ENCODE measurements around the gene ZBTB43. TPM values are rescaled to one million over a fixed set of nuclear protein-coding genes. Genes with fewer than 3 reads are reported as not detected.

Gene ZBTB43
- total RNA-seq, 1 donor, result 18.1 TPM

DNA sequence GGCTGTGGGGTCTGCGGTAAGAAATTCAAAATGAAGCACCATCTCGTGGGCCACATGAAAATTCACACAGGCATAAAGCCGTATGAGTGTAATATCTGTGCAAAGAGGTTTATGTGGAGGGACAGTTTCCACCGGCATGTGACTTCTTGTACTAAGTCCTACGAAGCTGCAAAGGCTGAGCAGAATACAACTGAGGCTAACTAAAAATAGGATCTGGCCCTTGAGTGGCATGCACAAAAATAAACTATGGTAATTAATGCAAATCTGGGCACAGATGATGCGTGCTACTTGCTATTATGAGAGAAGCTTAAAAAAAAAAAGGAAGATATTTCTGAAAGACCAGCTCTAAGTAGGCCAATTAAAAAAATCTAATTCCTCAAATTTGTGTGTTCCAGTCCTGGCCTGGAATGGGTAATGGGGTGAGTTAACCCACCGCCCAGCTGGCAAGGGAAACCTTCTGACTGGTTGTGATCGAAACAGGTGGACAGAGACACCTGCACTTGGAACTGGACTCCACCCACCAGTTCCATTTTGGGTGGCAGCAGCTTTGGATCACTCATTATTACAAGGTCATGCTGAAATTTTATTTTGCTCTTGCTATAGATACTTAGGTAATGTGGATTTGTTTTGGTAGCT, 29.0 kb downstream of the ZBTB43 start:
- Histone ChIP-seq H3K27ac (ENCODE audit: low read depth, low read length) (no peak overlapping the region), H3K4me3 (ENCODE audit: insufficient read depth, low read length) (no peak overlapping the region), H3K4me2 (ENCODE audit: insufficient read depth, low read length) (no peak overlapping the region), H3K79me2 (ENCODE audit: insufficient read depth, low read length) (peaks cover 84% of the 10 kb centered on the region), H2AFZ (ENCODE audit: low read length) (no peak overlapping the region), H3K9me3 (ENCODE audit: low read depth, low read length) (no peaks in the 10 kb centered on the region), H4K20me1 (ENCODE audit: insufficient read depth, low read length) (peaks cover 66% of the 10 kb centered on the region), H3K36me3 (ENCODE audit: insufficient read depth, low read length) (peaks cover 39% of the 10 kb centered on the region), H3K27me3 (ENCODE audit: insufficient read depth, low read length) (no peaks in the 10 kb centered on the region), H3K4me1 (ENCODE audit: insufficient read depth, low read length) (no peaks in the 10 kb centered on the region)
- no peak for DNase-seq (ENCODE audit: insufficient read length, low spot score, missing footprints)
- TF ChIP-seq, protein P1, sequence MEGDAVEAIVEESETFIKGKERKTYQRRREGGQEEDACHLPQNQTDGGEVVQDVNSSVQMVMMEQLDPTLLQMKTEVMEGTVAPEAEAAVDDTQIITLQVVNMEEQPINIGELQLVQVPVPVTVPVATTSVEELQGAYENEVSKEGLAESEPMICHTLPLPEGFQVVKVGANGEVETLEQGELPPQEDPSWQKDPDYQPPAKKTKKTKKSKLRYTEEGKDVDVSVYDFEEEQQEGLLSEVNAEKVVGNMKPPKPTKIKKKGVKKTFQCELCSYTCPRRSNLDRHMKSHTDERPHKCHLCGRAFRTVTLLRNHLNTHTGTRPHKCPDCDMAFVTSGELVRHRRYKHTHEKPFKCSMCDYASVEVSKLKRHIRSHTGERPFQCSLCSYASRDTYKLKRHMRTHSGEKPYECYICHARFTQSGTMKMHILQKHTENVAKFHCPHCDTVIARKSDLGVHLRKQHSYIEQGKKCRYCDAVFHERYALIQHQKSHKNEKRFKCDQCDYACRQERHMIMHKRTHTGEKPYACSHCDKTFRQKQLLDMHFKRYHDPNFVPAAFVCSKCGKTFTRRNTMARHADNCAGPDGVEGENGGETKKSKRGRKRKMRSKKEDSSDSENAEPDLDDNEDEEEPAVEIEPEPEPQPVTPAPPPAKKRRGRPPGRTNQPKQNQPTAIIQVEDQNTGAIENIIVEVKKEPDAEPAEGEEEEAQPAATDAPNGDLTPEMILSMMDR (IDR thresholded peaks at IDR 0.05; ENCODE audit: extremely low read depth, low read depth, low read length), result no peak

- peaks cover 68% of the 10 kb centered on the region for H4K20me1 ChIP-seq (ENCODE audit: insufficient read depth, low read length)
- no peak overlapping the region for H3K4me3 ChIP-seq (ENCODE audit: insufficient read depth, low read length)
- H3K4me2 ChIP-seq (ENCODE audit: insufficient read depth, low read length), result no peak overlapping the region
- no peaks in the 10 kb centered on the region for H3K4me1 ChIP-seq (ENCODE audit: insufficient read depth, low read length)
- H3K27ac ChIP-seq (ENCODE audit: low read depth, low read length), result no peak overlapping the region
- TF ChIP-seq, protein P1 (IDR thresholded peaks at IDR 0.05; ENCODE audit: extremely low read depth, low read depth, low read length), result no peak
- H3K27me3 ChIP-seq (ENCODE audit: insufficient read depth, low read length), result no peaks in the 10 kb centered on the region
- H2AFZ ChIP-seq (ENCODE audit: low read length), result no peak overlapping the region
- H3K9me3 ChIP-seq (ENCODE audit: low read depth, low read length), result no peaks in the 10 kb centered on the region
- DNase-seq (ENCODE audit: insufficient read length, low spot score, missing footprints), result no peak
- peaks cover 79% of the 10 kb centered on the region for H3K79me2 ChIP-seq (ENCODE audit: insufficient read depth, low read length)
- H3K36me3 ChIP-seq (ENCODE audit: insufficient read depth, low read length), result peaks cover 39% of the 10 kb centered on the region
Measured at GRCh38 chr9:126834672-126835071, 29.8 kb downstream of the ZBTB43 start.

GRCh38 chr9:126836216-126836615, 31.4 kb downstream of the ZBTB43 start:
- Histone ChIP-seq H4K20me1 (ENCODE audit: insufficient read depth, low read length) (peaks cover 55% of the 10 kb centered on the region), H3K9me3 (ENCODE audit: low read depth, low read length) (no peaks in the 10 kb centered on the region), H3K36me3 (ENCODE audit: insufficient read depth, low read length) (peaks cover 32% of the 10 kb centered on the region), H3K4me3 (ENCODE audit: insufficient read depth, low read length) (no peak overlapping the region), H3K79me2 (ENCODE audit: insufficient read depth, low read length) (peaks cover 64% of the 10 kb centered on the region), H2AFZ (ENCODE audit: low read length) (no peak overlapping the region), H3K4me1 (ENCODE audit: insufficient read depth, low read length) (no peaks in the 10 kb centered on the region), H3K27ac (ENCODE audit: low read depth, low read length) (no peak overlapping the region), H3K27me3 (ENCODE audit: insufficient read depth, low read length) (no peaks in the 10 kb centered on the region), H3K4me2 (ENCODE audit: insufficient read depth, low read length) (no peak overlapping the region)
- TF ChIP-seq, protein P1 (IDR thresholded peaks at IDR 0.05; ENCODE audit: extremely low read depth, low read depth, low read length), result no peak
- DNase-seq (ENCODE audit: insufficient read length, low spot score, missing footprints), result no peak

- Histone ChIP-seq H3K79me2 (ENCODE audit: insufficient read depth, low read length) (peaks cover 49% of the 10 kb centered on the region), H3K9me3 (ENCODE audit: low read depth, low read length) (no peaks in the 10 kb centered on the region), H3K27me3 (ENCODE audit: insufficient read depth, low read length) (no peaks in the 10 kb centered on the region), H4K20me1 (ENCODE audit: insufficient read depth, low read length) (peaks cover 48% of the 10 kb centered on the region), H3K27ac (ENCODE audit: low read depth, low read length) (no peak overlapping the region), H2AFZ (ENCODE audit: low read length) (no peak overlapping the region), H3K4me3 (ENCODE audit: insufficient read depth, low read length) (no peak overlapping the region), H3K4me1 (ENCODE audit: insufficient read depth, low read length) (peaks cover under 1% of the 10 kb centered on the region), H3K36me3 (ENCODE audit: insufficient read depth, low read length) (peaks cover 21% of the 10 kb centered on the region), H3K4me2 (ENCODE audit: insufficient read depth, low read length) (no peak overlapping the region)
- no peak for DNase-seq (ENCODE audit: insufficient read length, low spot score, missing footprints)
- TF ChIP-seq, protein P1 (IDR thresholded peaks at IDR 0.05; ENCODE audit: extremely low read depth, low read depth, low read length), result no peak
Measured at GRCh38 chr9:126838055-126838811, 33.4 kb downstream of the ZBTB43 start.

All from osteoblast (primary cell).